GM21576 (cell line): ENCODE data around the gene EFHC2.
"Not testable (repeated sequence)": the region's sequence is repeated elsewhere in the genome, so short reads cannot be mapped to it uniquely, and the experiment has no call there.

Experiments used
- ATAC-seq: cut with Tn5 transposase; IDR thresholded peaks from one replicate; pipeline ENCODE4 v1.9.1; 2021; ENCODE audit warnings: mild to moderate bottlenecking, moderate library complexity; ENCODE audit not compliant: unreplicated experiment

Gene EFHC2

DNA sequence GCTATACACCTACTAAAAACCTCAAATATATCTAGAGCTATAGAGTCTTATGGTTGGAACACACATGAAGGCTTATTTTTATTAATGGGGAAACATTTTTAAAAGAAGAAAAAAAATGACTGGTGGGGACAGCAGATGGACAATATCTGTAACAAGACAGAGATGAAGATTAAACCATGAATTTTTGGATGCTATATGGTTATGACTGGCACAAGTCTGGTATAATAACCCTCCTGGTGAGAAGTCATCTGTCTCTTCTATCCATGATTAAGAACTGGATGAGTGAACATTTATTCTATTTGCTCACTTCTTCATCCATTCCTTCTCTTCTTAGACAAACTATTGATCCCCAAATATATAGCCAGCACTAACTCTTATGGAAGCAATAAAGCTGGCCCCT lies 104.4 kb downstream of the EFHC2 start:
- ATAC-seq: no peak

GRCh38 chrX:44235534-44235933 lies 107.9 kb downstream of the EFHC2 start:
- no peak for ATAC-seq

- no peak for ATAC-seq
These were observed 108.9 kb downstream of the EFHC2 start for GRCh38 chrX:44234541-44234940.

- no peak for ATAC-seq
These were observed 109.4 kb downstream of the EFHC2 start for GRCh38 chrX:44234116-44234515.

DNA sequence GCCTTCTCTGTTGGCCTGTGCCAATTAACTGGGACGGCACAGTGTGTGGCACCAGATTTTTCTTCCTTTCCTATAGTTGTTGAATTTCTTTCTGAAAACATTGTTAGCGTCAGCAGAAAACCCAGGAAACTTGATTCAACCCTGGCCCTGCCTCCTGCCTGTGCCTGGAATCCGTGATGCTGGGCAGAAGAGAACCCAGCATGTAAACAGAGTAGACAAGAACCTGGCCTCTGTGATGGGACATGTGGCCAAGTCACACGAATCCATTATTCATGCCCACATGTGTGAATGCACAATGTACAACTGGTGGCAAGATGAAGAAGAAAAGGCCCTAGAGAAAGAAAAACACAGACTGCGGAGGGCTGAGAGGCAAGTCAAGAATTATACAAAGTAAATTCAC lies 111.4 kb downstream of the EFHC2 start:
- ATAC-seq: no peak

DNA sequence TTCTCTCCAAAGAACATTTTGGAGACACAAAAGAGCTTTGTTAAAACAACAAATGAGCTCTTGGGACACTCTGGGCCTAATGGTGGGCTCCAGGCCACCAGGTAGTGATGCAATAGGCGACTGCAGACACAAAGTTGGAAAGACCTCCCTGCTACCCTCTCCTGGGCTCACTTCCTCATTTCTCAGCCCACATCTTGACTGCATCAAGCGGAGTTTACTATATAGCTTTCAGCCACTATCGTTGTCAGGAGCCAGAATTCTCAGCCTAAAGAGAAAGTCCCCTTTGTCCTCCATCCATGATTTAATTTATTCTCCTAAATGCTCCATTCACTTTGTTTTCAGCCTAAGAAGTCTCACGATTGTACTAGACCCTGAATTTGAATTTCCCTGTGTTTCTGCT lies 114.9 kb downstream of the EFHC2 start:
- ATAC-seq: peak; percentile 75

DNA sequence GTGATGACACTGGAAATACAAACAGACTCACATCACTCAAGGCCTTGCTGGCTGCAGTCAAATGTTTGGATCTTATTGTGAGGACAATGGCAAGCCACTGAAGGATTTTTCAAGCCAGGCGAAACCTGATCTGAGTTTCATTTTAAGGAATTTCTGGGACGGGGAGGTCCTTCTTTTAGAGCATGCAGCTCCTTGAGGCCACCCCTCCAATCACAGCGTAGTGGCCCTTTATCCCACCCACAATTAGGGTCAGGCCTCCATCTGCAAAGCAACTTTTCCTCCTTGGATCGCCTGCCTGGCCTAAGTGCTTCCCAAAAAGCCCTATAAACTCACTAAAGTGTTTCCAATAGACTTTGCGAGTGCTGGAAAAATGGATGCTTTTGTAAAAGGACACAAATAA lies 115.5 kb downstream of the EFHC2 start:
- ATAC-seq: no peak

DNA sequence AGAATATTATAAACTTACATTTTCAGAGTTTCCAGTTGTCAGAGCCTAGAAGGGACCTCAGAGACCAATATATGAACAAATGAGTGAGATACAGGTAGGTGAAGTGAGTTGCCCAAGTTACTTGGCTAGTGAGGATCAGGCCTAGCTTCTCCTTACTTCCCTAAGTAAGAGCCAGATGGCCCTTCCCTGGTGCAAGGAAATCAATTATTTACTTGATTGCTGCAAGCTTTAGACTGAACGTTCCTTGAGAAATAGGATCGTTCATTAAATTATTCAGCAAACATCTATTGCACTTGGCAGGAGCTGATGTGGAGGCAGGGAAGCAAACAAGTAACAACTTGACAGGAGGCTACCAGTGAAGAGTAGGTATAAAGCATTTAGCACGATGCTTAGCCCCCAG lies 117.8 kb downstream of the EFHC2 start:
- no peak for ATAC-seq

GRCh38 chrX:44224760-44225159 lies 118.7 kb downstream of the EFHC2 start:
- ATAC-seq: no peak

DNA sequence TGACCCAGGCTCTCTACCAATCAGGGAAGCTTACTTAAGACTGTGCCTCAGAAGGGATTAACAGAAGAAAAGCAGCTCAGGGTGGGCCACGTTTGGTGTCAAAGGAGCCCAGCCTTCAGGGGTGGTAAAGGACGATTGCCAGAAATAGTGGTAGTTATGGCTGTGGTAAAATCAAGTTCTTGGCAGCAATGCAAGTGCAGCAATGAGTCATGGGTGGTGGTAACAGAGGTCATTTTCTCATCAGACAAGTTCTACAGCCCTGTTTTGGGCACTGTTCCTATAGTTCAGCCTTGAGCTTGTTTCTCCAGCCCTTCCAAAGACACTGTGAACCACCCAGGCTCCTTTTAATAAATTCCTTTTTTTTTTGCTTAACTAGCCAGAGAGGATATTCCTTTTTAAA lies 120.3 kb downstream of the EFHC2 start:
- no peak for ATAC-seq

DNA sequence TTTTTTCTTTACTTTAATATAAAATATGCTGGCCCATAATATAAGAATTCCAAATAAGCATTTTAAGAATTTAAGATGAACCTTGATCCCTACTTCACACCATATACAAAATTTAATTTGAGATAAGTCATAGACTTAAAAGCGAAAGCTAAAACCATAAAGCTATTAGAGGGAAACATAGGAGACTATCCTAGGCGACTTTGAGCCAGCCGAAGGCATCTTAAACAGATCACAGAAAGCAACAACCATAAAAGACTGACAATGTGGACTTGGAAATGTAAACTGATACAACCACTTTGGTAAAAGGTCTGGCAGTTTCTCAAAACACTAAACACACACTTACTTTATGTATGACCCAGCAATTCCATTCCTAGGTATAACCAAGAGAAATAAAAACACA lies 125.0 kb downstream of the EFHC2 start:
- ATAC-seq: no peak

DNA sequence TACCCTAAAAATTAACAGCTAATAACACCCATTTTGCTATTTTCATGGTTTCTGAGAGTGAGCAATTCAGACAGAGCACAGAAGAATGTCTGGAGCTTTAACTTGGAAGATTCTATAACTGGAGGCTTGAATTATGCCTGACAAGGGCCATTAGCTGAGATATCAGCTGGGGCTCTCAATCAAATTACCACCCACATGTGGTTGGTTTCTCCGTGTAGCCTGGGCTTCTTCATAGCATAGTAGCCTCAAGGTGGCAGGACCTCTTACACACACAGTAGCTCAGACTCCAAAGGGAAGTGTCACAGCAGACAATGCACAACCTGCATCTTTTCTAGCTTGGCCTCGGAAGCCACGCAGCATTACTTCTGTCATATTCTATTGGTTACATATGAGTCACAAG lies 127.3 kb downstream of the EFHC2 start:
- ATAC-seq: no peak

DNA sequence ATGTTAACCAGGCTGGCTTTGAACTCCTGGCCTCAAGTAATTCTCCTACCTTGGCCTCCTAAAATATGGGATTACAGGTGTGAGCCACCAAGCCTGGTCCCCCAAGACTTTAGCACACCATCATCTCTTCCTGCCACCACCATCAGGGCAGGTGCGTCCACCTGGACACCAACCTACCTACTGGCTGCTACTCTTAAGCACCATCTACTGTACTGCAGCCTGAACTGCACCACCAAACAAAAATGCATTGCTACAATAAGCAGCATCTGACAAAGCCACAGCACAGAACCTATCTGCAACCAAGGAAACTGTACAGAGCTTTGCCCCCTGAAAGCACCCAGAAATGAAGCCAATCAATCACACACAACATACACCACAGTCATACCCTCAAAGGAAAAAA lies 139.7 kb downstream of the EFHC2 start:
- ATAC-seq: no peak

DNA sequence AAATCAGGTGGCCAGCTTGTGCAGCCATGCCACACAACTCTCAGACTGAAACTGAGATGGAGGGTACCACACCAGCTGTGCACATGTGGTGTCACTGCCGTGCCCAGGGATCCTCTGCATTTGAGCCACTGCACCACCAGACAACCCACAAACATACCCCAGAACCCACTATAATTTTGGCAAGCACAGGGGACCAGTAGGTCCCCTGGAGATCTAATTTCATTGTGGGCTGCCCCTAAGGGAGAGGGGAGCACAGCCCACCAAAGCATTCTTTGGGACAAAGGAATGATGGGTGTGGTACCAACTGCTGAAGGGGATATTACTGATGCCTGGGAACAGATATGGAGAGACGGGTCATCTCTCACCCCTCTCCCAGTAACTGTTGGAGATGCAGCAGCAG lies 140.9 kb downstream of the EFHC2 start:
- ATAC-seq: no peak

- ATAC-seq: no peak
These were observed 154.4 kb downstream of the EFHC2 start for GRCh38 chrX:44189116-44189515.

- not testable (repeated sequence) for ATAC-seq
These were observed 155.6 kb downstream of the EFHC2 start for GRCh38 chrX:44187915-44188314.

DNA sequence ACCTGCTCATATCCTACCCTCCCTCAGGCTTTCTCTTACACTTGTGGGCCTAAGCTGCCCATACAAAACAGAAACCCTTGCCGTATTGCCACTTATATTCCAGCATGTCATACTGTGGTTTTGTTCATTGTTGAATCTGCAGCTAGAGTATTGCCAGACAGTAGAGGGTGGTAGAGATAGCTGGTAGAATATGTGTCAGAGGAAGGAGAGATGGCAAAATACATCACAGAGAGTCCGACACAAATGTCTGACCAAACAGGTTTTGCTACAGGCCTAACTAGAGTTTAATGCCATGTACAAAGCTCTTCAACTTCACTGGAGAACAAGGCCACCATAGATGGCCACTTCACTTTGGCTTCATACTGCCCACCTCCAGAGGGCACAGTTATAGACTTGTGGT lies 160.1 kb downstream of the EFHC2 start:
- no peak for ATAC-seq

DNA sequence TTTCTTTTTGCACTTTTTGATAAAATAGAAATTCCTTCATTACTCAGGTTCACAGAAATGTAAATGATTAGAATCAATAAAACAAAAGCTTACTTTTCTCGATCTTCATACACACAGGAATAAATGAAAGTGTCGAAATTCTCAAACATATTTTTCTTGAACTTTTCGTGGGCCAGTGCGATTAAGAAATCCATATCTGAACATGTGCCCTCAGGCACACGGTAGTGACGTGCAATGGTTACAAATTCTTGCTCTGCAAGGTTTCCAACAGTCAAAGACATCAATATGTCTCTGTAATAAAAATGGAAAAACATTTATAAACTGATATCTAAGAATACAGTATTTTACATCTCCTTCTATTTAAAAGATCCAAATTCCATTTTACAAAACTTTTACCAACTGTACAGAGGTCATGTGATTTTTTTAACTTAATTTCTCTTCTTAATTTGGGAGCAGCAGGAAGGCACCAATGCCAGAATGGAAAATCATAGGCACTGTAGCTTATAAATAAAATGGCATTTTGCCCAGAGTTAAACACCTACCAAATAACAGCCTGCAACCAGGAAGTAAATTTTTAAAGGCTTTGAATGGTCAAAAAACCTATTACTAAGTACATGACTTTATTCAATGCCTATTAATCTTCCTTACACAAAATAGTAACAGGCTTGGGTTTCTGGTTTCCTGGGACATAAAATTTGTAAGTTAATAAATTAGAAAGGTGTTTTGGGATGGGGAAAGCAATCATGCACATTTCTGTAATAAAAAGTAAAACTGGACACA lies 165.0 kb downstream of the EFHC2 start:
- ATAC-seq: no peak

DNA sequence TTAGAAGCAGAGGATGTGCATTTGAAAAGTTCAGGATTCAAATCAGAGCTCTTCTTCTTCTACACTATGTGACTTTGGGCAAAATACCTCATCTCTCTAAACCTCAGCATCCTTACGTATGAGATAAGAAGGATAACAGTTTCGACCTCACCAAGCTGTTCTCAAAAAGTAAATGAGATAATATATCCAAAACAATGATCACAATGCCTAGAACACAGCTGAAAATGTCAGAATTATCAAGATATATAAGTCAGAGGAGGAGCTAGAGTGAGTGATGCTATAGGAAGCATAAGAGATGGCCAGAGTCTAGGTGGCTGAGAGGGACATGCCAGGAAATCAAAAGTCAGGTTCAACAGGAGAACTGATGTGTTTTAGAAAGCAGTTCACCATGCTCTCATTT lies 168.0 kb downstream of the EFHC2 start:
- ATAC-seq: no peak

DNA sequence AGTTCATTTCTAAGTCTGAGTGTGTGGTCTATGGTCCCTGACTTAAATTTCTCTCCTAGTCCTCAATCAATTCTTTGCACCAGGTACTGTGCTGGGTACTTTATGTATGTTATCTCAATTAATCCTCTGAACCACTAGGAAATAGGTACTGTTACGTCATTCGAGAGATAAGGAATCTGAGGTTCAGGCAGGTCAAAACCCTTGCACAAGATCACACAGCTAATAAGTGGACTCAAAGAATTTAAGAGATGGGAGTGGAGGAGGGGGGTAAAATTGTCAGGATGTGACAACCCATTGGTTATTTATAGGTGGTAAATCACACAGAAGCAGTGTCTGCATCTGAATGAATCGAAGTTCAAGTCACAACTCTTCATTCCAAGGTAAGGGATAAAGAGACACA lies 169.4 kb downstream of the EFHC2 start:
- ATAC-seq: no peak

DNA sequence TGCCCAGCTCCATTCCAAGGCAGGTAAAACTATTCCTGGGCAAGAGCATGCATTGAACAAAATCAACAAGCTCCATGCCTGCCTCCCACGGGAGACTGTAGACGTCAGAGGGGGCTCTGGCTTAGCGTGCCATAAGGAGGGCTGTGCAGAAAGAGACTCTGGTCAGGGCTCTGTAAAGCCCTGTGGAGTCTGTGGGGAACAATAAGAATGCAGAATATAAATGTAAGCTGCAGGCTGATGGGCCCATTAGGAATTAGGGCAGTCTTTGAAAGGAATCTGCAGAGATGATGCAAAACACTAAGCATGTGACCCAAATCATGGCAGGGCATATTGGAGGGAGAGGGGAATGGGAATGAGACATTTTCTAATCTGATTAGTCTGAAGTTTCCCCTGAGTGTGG lies 170.3 kb downstream of the EFHC2 start:
- no peak for ATAC-seq

DNA sequence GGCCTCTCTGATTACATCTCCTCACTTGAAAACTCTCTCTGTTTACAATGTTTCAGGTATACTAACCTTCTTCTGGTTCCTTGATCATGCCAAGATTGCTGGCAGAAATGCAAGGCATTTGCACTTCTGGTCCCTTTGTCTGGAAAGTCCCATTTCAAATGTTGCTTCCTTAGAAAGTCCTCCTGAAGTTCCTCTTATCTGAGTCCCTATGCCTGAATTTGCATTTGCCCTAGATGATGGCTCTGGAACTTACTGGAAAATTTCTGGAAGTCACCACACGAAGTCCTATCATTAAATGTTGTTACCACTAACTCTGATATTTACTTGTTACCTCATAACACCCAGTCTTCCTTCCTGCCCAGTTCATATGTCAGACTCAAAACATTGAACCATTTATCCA lies 176.4 kb downstream of the EFHC2 start:
- no peak for ATAC-seq

- no peak for ATAC-seq
These were observed 180.5 kb downstream of the EFHC2 start for GRCh38 chrX:44162964-44163475.
